K562 (cell line): ENCODE results near the gene CAMK2A. TPM values are rescaled to one million over a fixed set of nuclear protein-coding genes. Genes with fewer than 3 reads are reported as not detected.

ENCODE experiments used
- ATAC-seq: fragments of 200-7000 bp; cut with Tn5 transposase; 3 replicates; pipeline ENCODE4 v1.9.1; 2020; ENCODE audit warnings: moderate library complexity
- BruUV-seq: library from RNA; stranded (reverse); fragments of 400-500 nt; replicated peaks from 2 replicates; lab custom pipeline; 2021; lab: Mats Ljungman, UMichigan
- CTCF ChIA-PET: fragments of 300-600 bp; formaldehyde crosslinking; extraction: SDS; loops from one replicate; lab custom pipeline; 2021; ENCODE audit warnings: low intra/inter-chr PET ratio; lab: Yijun Ruan, JAX
- POLR2A ChIA-PET: fragments of 300-600, 350-650 bp; sonication (Branson Sonifier 250); formaldehyde crosslinking; extraction: SDS; loops from one replicate; lab custom pipeline; 2021; ENCODE audit warnings: antibody characterized with exemption, inconsistent platforms; lab: Yijun Ruan, JAX
- DNase-seq, 4 experiments: peaks; one replicate each; pipeline versions ENCODE4 v3.0.0 to v3.0.0-alpha.2; 2011 to 2018; ENCODE audit warnings: low spot score in 3 of 4, mixed read lengths in 3 of 4; ENCODE audit errors: extremely low read depth in 1 of 4
- FAIRE-seq: peaks from 2 replicates; lab custom pipeline; 2011; peaks lifted over from hg19 to GRCh38; lab: Jason Lieb, UNC
- H2AFZ ChIP-seq: 2 replicates; pipeline ENCODE4 v1.6.0; 2011; ENCODE audit warnings: low read depth, low read length, control low read depth, inconsistent platforms
- H3K27ac ChIP-seq: fragments of 200-600 bp; 3 replicates; pipeline ENCODE4 v1.8.0; 2011; ENCODE audit warnings: low read depth, mild to moderate bottlenecking, control low read depth, inconsistent platforms, low read length, moderate library complexity, mixed read lengths; ENCODE audit errors: extremely low read depth
- H3K27me3 ChIP-seq, 2 experiments: fragments of 300-600 bp in 1 of 2; 2 replicates in 1 of 2; 3 replicates in 1 of 2; pipeline versions ENCODE4 v1.6.0 to v1.8.0; 2011; ENCODE audit warnings: inconsistent platforms in 2 of 2, low read length in 2 of 2, mild to moderate bottlenecking in 1 of 2, mixed read lengths in 1 of 2, moderate library complexity in 1 of 2; ENCODE audit not compliant: control insufficient read depth in 2 of 2, insufficient read depth in 2 of 2
- H3K36me3 ChIP-seq: fragments of 300-600 bp; 3 replicates; pipeline ENCODE4 v1.8.0; 2011; ENCODE audit warnings: mild to moderate bottlenecking, low read length, inconsistent platforms; ENCODE audit not compliant: control insufficient read depth, insufficient read depth
- H3K4me1 ChIP-seq, 2 experiments: fragments of 200-600 bp in 1 of 2; replicated peaks in 1 of 2; 2 replicates in 1 of 2; 3 replicates in 1 of 2; pipeline versions ENCODE4 v1.5.1 to v1.8.0; 2011; ENCODE audit warnings: inconsistent platforms in 2 of 2, low read length in 2 of 2, mild to moderate bottlenecking in 1 of 2, mixed read lengths in 1 of 2, moderate library complexity in 1 of 2; ENCODE audit not compliant: control insufficient read depth in 2 of 2, insufficient read depth in 2 of 2
- H3K4me2 ChIP-seq: 2 replicates; pipeline ENCODE4 v1.6.1; 2011; ENCODE audit warnings: low read length, control low read depth, inconsistent platforms, mixed read lengths; ENCODE audit not compliant: insufficient read depth
- H3K4me3 ChIP-seq: fragments of 200-600 bp; sonication (generic), shearing (Covaris generic); 2 replicates; pipeline ENCODE4 v1.5.1; 2016; ENCODE audit warnings: control low read depth, inconsistent platforms
- H3K79me2 ChIP-seq: fragments of 200-600 bp; 3 replicates; pipeline ENCODE4 v1.8.0; 2011; ENCODE audit warnings: low read length, inconsistent platforms; ENCODE audit not compliant: control insufficient read depth, insufficient read depth
- H3K9ac ChIP-seq, 2 experiments: 2 replicates each; pipeline versions ENCODE4 v1.6.0 to v1.6.1; 2011; ENCODE audit warnings: low read depth in 2 of 2, low read length in 2 of 2, control low read depth in 1 of 2, inconsistent platforms in 1 of 2, mild to moderate bottlenecking in 1 of 2, mixed read lengths in 1 of 2; ENCODE audit not compliant: insufficient read depth in 1 of 2
- H3K9me1 ChIP-seq: one replicate; pipeline ENCODE4 v1.6.0; 2011; ENCODE audit warnings: inconsistent platforms, mild to moderate bottlenecking, low read length, moderate library complexity; ENCODE audit not compliant: control insufficient read depth, insufficient read depth
- H3K9me3 ChIP-seq: replicated peaks from 2 replicates; pipeline ENCODE4 v1.5.1; 2011; ENCODE audit warnings: low read depth, low read length, inconsistent platforms; ENCODE audit not compliant: control insufficient read depth, insufficient read depth
- H4K20me1 ChIP-seq: replicated peaks from 2 replicates; pipeline ENCODE4 v1.6.1; 2011; ENCODE audit warnings: low read length, inconsistent platforms, mixed read lengths; ENCODE audit not compliant: control insufficient read depth, insufficient read depth
- GTF2E2 ChIP-seq: fragments of 200-800 bp; sonication (Bioruptor generic); IDR thresholded peaks from 2 replicates; pipeline ENCODE4 v1.6.1; 2016; ENCODE audit warnings: missing genetic modification characterization, missing compliant biosample characterization
- MAFF ChIP-seq: IDR thresholded peaks from 2 replicates; pipeline ENCODE4 v1.6.1; 2012; ENCODE audit warnings: low read length, improper control_type of control experiment
- PRDM10 ChIP-seq: fragments of 450-650 bp; IDR thresholded peaks from 2 replicates; pipeline ENCODE4 v1.6.1; 2018; ENCODE audit not compliant: partially characterized antibody
- RFX1 ChIP-seq: fragments of 450-650 bp; IDR thresholded peaks from 2 replicates; pipeline ENCODE4 v1.6.1; 2016; ENCODE audit warnings: mild to moderate bottlenecking, moderate library complexity
- SLC30A9 ChIP-seq: fragments of 250-450 bp; sonication (Bioruptor Pico); IDR thresholded peaks from 2 replicates; pipeline ENCODE4 v1.8.0; 2022; ENCODE audit warnings: mild to moderate bottlenecking, moderate library complexity
- YBX1 ChIP-seq: fragments of 450-650 bp; IDR thresholded peaks from 2 replicates; pipeline ENCODE4 v1.7.1; 2016; ENCODE audit warnings: mild to moderate bottlenecking
- ZBTB43 ChIP-seq: sonication (generic); formaldehyde crosslinking; IDR thresholded peaks from 2 replicates; pipeline ENCODE4 v1.8.0; 2023; ENCODE audit warnings: mild to moderate bottlenecking, missing genetic modification reagents
- ZC3H11A ChIP-seq: IDR thresholded peaks from 2 replicates; pipeline ENCODE4 v1.6.1; 2012; ENCODE audit warnings: low read depth, low read length, improper control_type of control experiment
- WGBS: fragments of 100-300 bp; shearing (Covaris generic); methylation state at CpG from one replicate; pipeline ENCODE4 v1.1.6; 2016; ENCODE audit warnings: low coverage, mixed read lengths; ENCODE audit not compliant: insufficient coverage; ENCODE audit errors: missing lambda C conversion rate; 5-methylcytosine and 5-hydroxymethylcytosine counted together
- in situ Hi-C: fragments of 300-500 bp; cut with MboI; formaldehyde crosslinking; loops from 4 replicates; pipeline ENCODE4 v1.15.0; 2018; ENCODE audit warnings: inconsistent platforms, mixed read lengths
- intact Hi-C: fragments of 100-400 bp; cut with micrococcal nuclease; formaldehyde crosslinking; loops from 2 replicates; pipeline ENCODE4 v1.14.2; 2022
- polyA plus RNA-seq, 8 experiments: library from polyadenylated mRNA; depleted of rRNA in 4 of 8; stranded (reverse) in 5 of 8; unstranded in 3 of 8; fragments of >200 nt; fragmentation: Nextera tagmentation in 2 of 8; fragmentation: Illumina TruSeq in 1 of 8; extraction: Ambion mirVana in 2 of 8; extraction: Trizol in 1 of 8; gene quantifications; 2 replicates each; pipeline versions ENCODE4 v1.2.1 to v1.2.3, GENCODE V29; 2011 to 2014; ENCODE audit warnings: inconsistent platforms in 1 of 8, missing spikeins in 1 of 8
- total RNA-seq, 7 experiments: library from RNA; depleted of rRNA in 6 of 7; stranded (reverse); fragments of >200 nt in 6 of 7; fragmentation: Illumina TruSeq in 2 of 7; extraction: Trizol in 2 of 7; gene quantifications; 2 replicates each; pipeline versions ENCODE4 v1.2.1 to v1.2.3, GENCODE V29; 2011 to 2021; ENCODE audit warnings: low replicate concordance in 1 of 7

Gene CAMK2A
- total and polyA plus RNA-seq, 9 of the 15 experiments (the other 6 are each of a cell fraction or from before 2014, with no cell fraction given): 0.01 to 0.18 (median 0.04) TPM; not detected in 6

- Histone ChIP-seq H3K9me3 (no peaks in the 10 kb centered on the region), H3K36me3 (no peaks in the 10 kb centered on the region), H3K27me3 (peaks cover 7 to 39% of the 10 kb centered on the region in 2 experiments), H3K4me3 (no peak overlapping the region), H4K20me1 (peaks cover 12% of the 10 kb centered on the region; the same call in 1 of the 2 replicates), H3K9ac (no peak overlapping the region), H3K4me2 (no peak overlapping the region), H2AFZ (no peak overlapping the region), H3K27ac (no peak overlapping the region), H3K9me1 (no peaks in the 10 kb centered on the region), H3K4me1 (no peaks in the 10 kb centered on the region), H3K79me2 (no peaks in the 10 kb centered on the region)
- CTCF ChIA-PET: no interaction called here
- BruUV-seq: no TSS peak
- intact Hi-C loops (loop anchor here (1.0 kb wide), 1 partner anchor 95 kb away; no protein-coding TSS in a partner anchor), in situ Hi-C loops (no loop called here)
- FAIRE-seq (no peak), ATAC-seq (no peak), DNase-seq (no peak)
- WGBS: 11% methylated on average over 5 of the region's 6 CpGs
- POLR2A ChIA-PET: interaction anchor here (0.6 to 1.4 kb wide), 3 partner anchors 11 to 39 kb away, joined by 3 read pairs; no protein-coding TSS in a partner anchor
- TF ChIP-seq RFX1 (peak; percentile 90), GTF2E2 (tag) (no peak)
These were observed 33.7 kb downstream of the CAMK2A start for GRCh38 chr5:150255659-150256409.

- DNase-seq (no peak), FAIRE-seq (no peak), ATAC-seq (no peak)
- no peak overlapping the region for H3K4me3 ChIP-seq
- BruUV-seq: no TSS peak
- H3K27ac ChIP-seq: no peak overlapping the region
- in situ Hi-C loops: no loop called here
- H3K9ac ChIP-seq: no peak overlapping the region
- H3K27me3 ChIP-seq: peaks cover 7 to 45% of the 10 kb centered on the region in 2 experiments
- ChIA-PET CTCF (no interaction called here), POLR2A (interaction anchor here (0.6 to 1.2 kb wide), 3 partner anchors 12 to 1096 kb away, joined by 3 read pairs; no protein-coding TSS in a partner anchor)
- H3K4me2 ChIP-seq: no peak overlapping the region
- peaks cover 12% of the 10 kb centered on the region; the same call in 1 of the 2 replicates for H4K20me1 ChIP-seq
- 4% methylated on average over 4 of the region's 4 CpGs for WGBS
- H2AFZ ChIP-seq: no peak overlapping the region
- H3K9me3 ChIP-seq: no peaks in the 10 kb centered on the region
- H3K4me1 ChIP-seq: no peaks in the 10 kb centered on the region
- intact Hi-C loops: no loop called here
- H3K36me3 ChIP-seq: no peaks in the 10 kb centered on the region
- H3K9me1 ChIP-seq: no peaks in the 10 kb centered on the region
- no peaks in the 10 kb centered on the region for H3K79me2 ChIP-seq
- no peak for TF ChIP-seq SLC30A9 (CRISPR knock-in tag)
- no peak for TF ChIP-seq YBX1
- no peak for TF ChIP-seq MAFF
- no peak for TF ChIP-seq ZC3H11A
- TF ChIP-seq ZBTB43: no peak
- no peak for TF ChIP-seq PRDM10
These were observed 34.8 kb downstream of the CAMK2A start for GRCh38 chr5:150254774-150255173.
